Measurements from ENCODE around the gene SEC14L1. TPM values are rescaled to one million over a fixed set of nuclear protein-coding genes. Genes with fewer than 3 reads are reported as not detected.

Gene SEC14L1
- total and polyA plus RNA-seq, 8 donors: 3.2 to 106 (median 43.9) TPM

GRCh38 chr17:77212833-77213777, 72.3 kb downstream of the SEC14L1 start:
- no peak for DNase-seq
- 85 to 88% (median 86%) methylated on average over 37 to 40 of the region's 40 CpGs for WGBS, 5 donors
- TF ChIP-seq CTCF (IDR thresholded peaks at IDR 0.05) (no peak), POLR2AphosphoS5 (IDR thresholded peaks at IDR 0.05) (no peak), POLR2A (IDR thresholded peaks at IDR 0.05) (no peak), EP300 (IDR thresholded peaks at IDR 0.05) (no peak)
- H3K27me3 ChIP-seq: no peaks in the 10 kb centered on the region
- peaks cover 22 to 40% (median 27%) of the 10 kb centered on the region in 4 donors for H3K4me1 ChIP-seq
- peak overlapping the region in 2 of 5 donors; percentile 13 to 81 for H3K27ac ChIP-seq
- intact Hi-C loops (cut with DNase I; ENCODE audit: low total_unique reads): loop anchor here (10.0 kb wide), 1 partner anchor 68 kb away; the partner anchor contains the start of gene SEC14L1
- H3K36me3 ChIP-seq: peaks cover 61 to 96% (median 93%) of the 10 kb centered on the region in 4 donors
- no peaks in the 10 kb centered on the region for H3K9me3 ChIP-seq
- H3K4me3 ChIP-seq: no peak overlapping the region

GRCh38 chr17:77213778-77214132, 73.0 kb downstream of the SEC14L1 start:
- TF ChIP-seq CTCF (IDR thresholded peaks at IDR 0.05) (no peak), POLR2AphosphoS5 (IDR thresholded peaks at IDR 0.05) (no peak), POLR2A (IDR thresholded peaks at IDR 0.05) (no peak), EP300 (IDR thresholded peaks at IDR 0.05) (no peak)
- no peak for DNase-seq
- Histone ChIP-seq H3K4me3 (no peak overlapping the region), H3K4me1 (peaks cover 15 to 34% (median 20%) of the 10 kb centered on the region in 4 donors), H3K27ac (no peak overlapping the region), H3K27me3 (no peaks in the 10 kb centered on the region), H3K9me3 (no peaks in the 10 kb centered on the region), H3K36me3 (peaks cover 61 to 96% (median 93%) of the 10 kb centered on the region in 4 donors)
- WGBS, 5 donors: 88 to 94% (median 90%) methylated on average over 12 to 17 of the region's 17 CpGs
- intact Hi-C loops (cut with DNase I; ENCODE audit: low total_unique reads): loop anchor here (10.0 kb wide), 1 partner anchor 69 kb away; the partner anchor contains the start of gene SEC14L1

GRCh38 chr17:77214328-77214727, 73.6 kb downstream of the SEC14L1 start:
- Histone ChIP-seq H3K36me3 (peaks cover 61 to 96% (median 92%) of the 10 kb centered on the region in 4 donors), H3K4me1 (peaks cover 11 to 28% (median 15%) of the 10 kb centered on the region in 4 donors), H3K27ac (peak overlapping the region in 1 of 5 donors; percentile 12), H3K27me3 (no peaks in the 10 kb centered on the region), H3K9me3 (no peaks in the 10 kb centered on the region), H3K4me3 (no peak overlapping the region)
- 88 to 97% (median 92%) methylated on average over 12 of the region's 12 CpGs for WGBS, 5 donors
- no peak for DNase-seq
- TF ChIP-seq POLR2A (IDR thresholded peaks at IDR 0.05) (no peak), POLR2AphosphoS5 (IDR thresholded peaks at IDR 0.05) (no peak), CTCF (IDR thresholded peaks at IDR 0.05) (no peak), EP300 (IDR thresholded peaks at IDR 0.05) (no peak)
- intact Hi-C loops (cut with DNase I; ENCODE audit: low total_unique reads): loop anchor here (10.0 kb wide), 1 partner anchor 70 kb away; the partner anchor contains the start of gene SEC14L1

GRCh38 chr17:77214743-77215142, 74.0 kb downstream of the SEC14L1 start:
- intact Hi-C loops (cut with DNase I; ENCODE audit: low total_unique reads): loop anchor here (10.0 kb wide), 1 partner anchor 70 kb away; the partner anchor contains the start of gene SEC14L1
- Histone ChIP-seq H3K36me3 (peaks cover 59 to 92% (median 87%) of the 10 kb centered on the region in 4 donors), H3K27me3 (no peaks in the 10 kb centered on the region), H3K9me3 (no peaks in the 10 kb centered on the region), H3K4me1 (peaks cover 6 to 24% (median 11%) of the 10 kb centered on the region in 4 donors), H3K4me3 (no peak overlapping the region), H3K27ac (peak overlapping the region in 1 of 5 donors; percentile 12)
- WGBS, 5 donors: 59 to 70% (median 63%) methylated on average over 11 of the region's 11 CpGs
- DNase-seq: peak; percentile 51 to 72
- TF ChIP-seq POLR2A (IDR thresholded peaks at IDR 0.05) (no peak), CTCF (IDR thresholded peaks at IDR 0.05) (peak in 5 of 7 experiments; percentile 27 to 59 (median 49)), POLR2AphosphoS5 (IDR thresholded peaks at IDR 0.05) (no peak), EP300 (IDR thresholded peaks at IDR 0.05) (no peak)
